GM18873 (cell line): ENCODE data around the gene KLRC3.
"Not testable (repeated sequence)": the region's sequence is repeated elsewhere in the genome, so short reads cannot be mapped to it uniquely, and the experiment has no call there.

Experiments
- ATAC-seq: cut with Tn5 transposase; IDR thresholded peaks from one replicate; pipeline ENCODE4 v1.9.1; 2021; ENCODE audit warnings: mild to moderate bottlenecking, moderate library complexity, moderate number of reproducible peaks; ENCODE audit not compliant: unreplicated experiment, low FRiP score

KLRC3 gene

GRCh38 chr12:10420334-10420733 is at the start of gene KLRC3:
Gene KLRC3 (minus strand): TSS chr12:10420595. CDS start chr12:10420550, 45 bp downstream.
- not testable (repeated sequence) for ATAC-seq

GRCh38 chr12:10469701-10470100 is 49.3 kb upstream of the KLRC3 start:
- ATAC-seq: no peak

GRCh38 chr12:10466311-10466710 is 45.9 kb upstream of the KLRC3 start:
- ATAC-seq: no peak

- no peak for ATAC-seq
Observed at GRCh38 chr12:10457760-10458159, 37.4 kb upstream of the KLRC3 start.

- ATAC-seq: no peak
Observed at GRCh38 chr12:10456856-10457255, 36.5 kb upstream of the KLRC3 start.

- no peak for ATAC-seq
Observed at GRCh38 chr12:10455766-10456165, 35.4 kb upstream of the KLRC3 start.

GRCh38 chr12:10454531-10454930 is 34.1 kb upstream of the KLRC3 start:
- ATAC-seq: no peak

GRCh38 chr12:10453156-10453555 is 32.8 kb upstream of the KLRC3 start, which contains the start of gene KLRC1:
Gene KLRC1 (minus strand): TSS chr12:10453377. CDS start chr12:10451156, 2,221 bp downstream.
- no peak for ATAC-seq

- ATAC-seq: no peak
Observed at GRCh38 chr12:10448236-10448635, 27.8 kb upstream of the KLRC3 start.

- not testable (repeated sequence) for ATAC-seq
Observed at GRCh38 chr12:10446052-10446451, 25.7 kb upstream of the KLRC3 start.

- not testable (repeated sequence) for ATAC-seq
Observed at GRCh38 chr12:10441144-10441543, 20.7 kb upstream of the KLRC3 start.

GRCh38 chr12:10439608-10440274 is 19.3 kb upstream of the KLRC3 start:
- not testable (repeated sequence) for ATAC-seq

- ATAC-seq: not testable (repeated sequence)
Observed at GRCh38 chr12:10437601-10438000, 17.2 kb upstream of the KLRC3 start.

- not testable (repeated sequence) for ATAC-seq
Observed at GRCh38 chr12:10435816-10436215, 15.4 kb upstream of the KLRC3 start, which contains the start of gene KLRC2. Gene KLRC2 (minus strand): TSS chr12:10436010. CDS start chr12:10435986, 24 bp downstream.

- not testable (repeated sequence) for ATAC-seq
Observed at GRCh38 chr12:10430623-10431022, 10.2 kb upstream of the KLRC3 start.

- ATAC-seq: not testable (repeated sequence)
Observed at GRCh38 chr12:10425938-10426337, 5.5 kb upstream of the KLRC3 start.

- not testable (repeated sequence) for ATAC-seq
Observed at GRCh38 chr12:10424260-10424899, 4.0 kb upstream of the KLRC3 start.

- ATAC-seq: not testable (repeated sequence)
Observed at GRCh38 chr12:10422159-10422558, 1.8 kb upstream of the KLRC3 start.

- ATAC-seq: no peak
Observed at GRCh38 chr12:10409392-10409791, 11.0 kb downstream of the KLRC3 start, which contains the start of gene KLRC4. Gene KLRC4 (minus strand): TSS chr12:10409757. CDS start chr12:10409575, 182 bp downstream.

- no peak for ATAC-seq
Observed at GRCh38 chr12:10408842-10409241, 11.6 kb downstream of the KLRC3 start.

- ATAC-seq: no peak
Observed at GRCh38 chr12:10406725-10407124, 13.7 kb downstream of the KLRC3 start.

- ATAC-seq: no peak
Observed at GRCh38 chr12:10405294-10405693, 15.1 kb downstream of the KLRC3 start.
